ENCODE results near the gene ZBTB32. TPM values are rescaled to one million over a fixed set of nuclear protein-coding genes. Genes with fewer than 3 reads are reported as not detected.

Gene ZBTB32
- total RNA-seq, 2 experiments from 2014 or later, result 2.2 to 3.3 TPM

DNA sequence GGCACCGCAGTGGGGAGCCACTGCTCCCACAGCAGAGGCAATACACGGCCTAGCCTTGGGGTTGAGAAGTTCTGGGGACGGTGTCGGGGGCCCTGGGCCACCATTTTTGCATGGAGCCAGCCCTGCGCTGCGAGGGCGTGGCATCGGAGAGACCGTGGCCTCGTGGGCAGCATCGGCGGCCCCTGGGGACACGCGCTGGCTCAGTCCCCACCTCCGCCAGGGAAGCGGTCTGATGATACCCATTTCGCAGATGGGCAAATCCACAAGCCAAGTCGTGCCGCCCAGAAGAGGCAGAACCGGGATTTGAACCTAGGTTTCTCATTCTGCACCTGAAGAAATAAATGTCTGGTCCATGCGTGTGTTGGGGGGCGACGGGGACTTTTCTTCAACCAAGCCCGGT, 39.2 kb upstream of the ZBTB32 start:
- ChIA-PET CTCF (no interaction called here), POLR2A (no interaction called here)
- Mint-ChIP-seq H3K4me3 (no peak overlapping the region), H3K4me1 (ENCODE audit: low read depth) (no peaks in the 10 kb centered on the region), H3K9me3 (no peaks in the 10 kb centered on the region), H3K36me3 (ENCODE audit: low read depth) (peaks cover 34% of the 10 kb centered on the region), H3K27me3 (peaks cover 6% of the 10 kb centered on the region), H3K27ac (no peak overlapping the region)
- Histone ChIP-seq H3K27ac (ENCODE audit: low read depth in 1 of 2, low read length in 2 of 2) (no peak overlapping the region), H3K4me1 (ENCODE audit: insufficient read depth, low read length) (no peaks in the 10 kb centered on the region), H3K9me3 (ENCODE audit: control insufficient read depth in 1 of 2, insufficient read depth in 1 of 2, low read length in 2 of 2) (no peaks in the 10 kb centered on the region), H3K36me3 (ENCODE audit: insufficient read depth, low read length) (peaks cover 35% of the 10 kb centered on the region), H3K4me3 (ENCODE audit: low read length) (no peak overlapping the region), H3K27me3 (ENCODE audit: control insufficient read depth in 1 of 2, insufficient read depth in 2 of 2, low read length in 2 of 2) (peaks cover 4 to 6% of the 10 kb centered on the region in 2 experiments)
- TF ChIP-seq, protein P1, sequence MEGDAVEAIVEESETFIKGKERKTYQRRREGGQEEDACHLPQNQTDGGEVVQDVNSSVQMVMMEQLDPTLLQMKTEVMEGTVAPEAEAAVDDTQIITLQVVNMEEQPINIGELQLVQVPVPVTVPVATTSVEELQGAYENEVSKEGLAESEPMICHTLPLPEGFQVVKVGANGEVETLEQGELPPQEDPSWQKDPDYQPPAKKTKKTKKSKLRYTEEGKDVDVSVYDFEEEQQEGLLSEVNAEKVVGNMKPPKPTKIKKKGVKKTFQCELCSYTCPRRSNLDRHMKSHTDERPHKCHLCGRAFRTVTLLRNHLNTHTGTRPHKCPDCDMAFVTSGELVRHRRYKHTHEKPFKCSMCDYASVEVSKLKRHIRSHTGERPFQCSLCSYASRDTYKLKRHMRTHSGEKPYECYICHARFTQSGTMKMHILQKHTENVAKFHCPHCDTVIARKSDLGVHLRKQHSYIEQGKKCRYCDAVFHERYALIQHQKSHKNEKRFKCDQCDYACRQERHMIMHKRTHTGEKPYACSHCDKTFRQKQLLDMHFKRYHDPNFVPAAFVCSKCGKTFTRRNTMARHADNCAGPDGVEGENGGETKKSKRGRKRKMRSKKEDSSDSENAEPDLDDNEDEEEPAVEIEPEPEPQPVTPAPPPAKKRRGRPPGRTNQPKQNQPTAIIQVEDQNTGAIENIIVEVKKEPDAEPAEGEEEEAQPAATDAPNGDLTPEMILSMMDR (IDR thresholded peaks at IDR 0.05), result no peak
- ATAC-seq (ENCODE audit: poor library complexity) (no peak), DNase-seq (no peak)
- intact Hi-C loops (cut with DNase I, micrococcal nuclease), result no loop called here

DNA sequence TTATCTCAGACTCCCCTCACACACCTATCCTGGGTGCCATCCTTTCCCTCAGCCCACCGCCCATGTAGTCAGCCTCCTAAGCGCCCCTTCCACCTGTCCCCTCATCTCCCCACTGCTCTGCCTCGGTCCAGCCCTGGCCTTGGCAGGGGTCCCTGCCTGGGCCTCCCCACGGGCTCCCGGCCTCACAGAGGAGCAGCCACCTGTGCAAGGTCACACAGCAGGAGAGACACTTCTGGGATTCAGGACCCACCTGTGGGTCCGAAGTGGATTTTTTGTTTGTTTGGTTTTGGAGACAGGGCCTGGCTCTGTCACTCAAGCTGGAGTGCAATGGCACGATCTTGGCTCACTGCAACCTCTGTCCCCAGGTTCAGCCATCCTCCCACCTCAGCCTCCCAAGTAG, 38.8 kb upstream of the ZBTB32 start:
- POLR2A ChIA-PET, result no interaction called here
- intact Hi-C loops (cut with DNase I, micrococcal nuclease), result no loop called here
- Histone ChIP-seq H3K27me3 (ENCODE audit: control insufficient read depth in 1 of 2, insufficient read depth in 2 of 2, low read length in 2 of 2) (peaks cover 4 to 6% of the 10 kb centered on the region in 2 experiments), H3K4me1 (ENCODE audit: insufficient read depth, low read length) (no peaks in the 10 kb centered on the region), H3K27ac (ENCODE audit: low read depth in 1 of 2, low read length in 2 of 2) (no peak overlapping the region), H3K4me3 (ENCODE audit: low read length) (no peak overlapping the region), H3K9me3 (ENCODE audit: control insufficient read depth in 1 of 2, insufficient read depth in 1 of 2, low read length in 2 of 2) (no peaks in the 10 kb centered on the region), H3K36me3 (ENCODE audit: insufficient read depth, low read length) (peaks cover 32% of the 10 kb centered on the region)
- Mint-ChIP-seq H3K9me3 (no peaks in the 10 kb centered on the region), H3K27me3 (peaks cover 6% of the 10 kb centered on the region), H3K4me1 (ENCODE audit: low read depth) (no peaks in the 10 kb centered on the region), H3K36me3 (ENCODE audit: low read depth) (peaks cover 34% of the 10 kb centered on the region), H3K4me3 (no peak overlapping the region), H3K27ac (no peak overlapping the region)
- CTCF ChIA-PET, result no interaction called here
- ATAC-seq (ENCODE audit: poor library complexity), result no peak
- no peak for DNase-seq
- TF ChIP-seq, protein P1 (IDR thresholded peaks at IDR 0.05), result no peak

DNA sequence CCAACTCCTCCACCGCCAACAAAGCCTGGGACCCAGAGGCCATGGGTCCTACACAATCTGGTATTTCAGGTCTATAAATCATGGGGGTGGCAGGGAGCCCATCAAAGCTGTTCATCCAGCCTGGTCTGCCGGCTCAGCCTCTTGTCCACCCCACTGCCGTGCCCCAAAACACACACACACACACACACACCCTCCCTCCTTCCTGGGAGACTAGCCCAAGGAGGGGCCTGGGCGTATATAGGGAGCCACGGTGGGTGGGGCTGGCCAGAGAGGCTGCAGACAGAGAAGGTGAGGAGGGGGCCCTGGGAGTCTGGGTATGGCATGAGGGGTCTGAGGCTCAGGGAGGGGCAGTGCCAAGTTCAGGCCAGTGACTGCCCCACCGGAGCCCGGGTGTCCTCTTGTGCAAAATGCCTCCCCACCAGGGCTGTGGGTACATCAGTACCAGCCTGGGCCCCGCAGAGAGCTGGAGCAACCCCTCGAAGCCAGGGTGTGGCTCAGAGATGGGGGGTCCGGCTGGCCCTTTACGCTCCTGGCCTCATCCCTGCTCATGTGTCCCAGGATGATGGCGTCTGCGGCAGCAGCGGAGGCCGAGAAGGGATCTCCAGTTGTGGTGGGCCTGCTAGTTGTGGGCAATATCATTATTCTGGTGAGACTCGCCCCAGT, 38.0 kb upstream of the ZBTB32 start, which contains the start of gene UPK1A:
TSS of gene UPK1A (plus strand) at position 267 of the 663 bp plus-strand sequence. CDS start at position 563, 296 bp downstream.
- intact Hi-C loops (cut with DNase I, micrococcal nuclease), result no loop called here
- no peak for ATAC-seq (ENCODE audit: poor library complexity)
- ChIA-PET POLR2A (no interaction called here), CTCF (no interaction called here)
- Histone ChIP-seq H3K27me3 (ENCODE audit: control insufficient read depth in 1 of 2, insufficient read depth in 2 of 2, low read length in 2 of 2) (peaks cover 4 to 6% of the 10 kb centered on the region in 2 experiments), H3K4me1 (ENCODE audit: insufficient read depth, low read length) (no peaks in the 10 kb centered on the region), H3K9me3 (ENCODE audit: control insufficient read depth in 1 of 2, insufficient read depth in 1 of 2, low read length in 2 of 2) (no peaks in the 10 kb centered on the region), H3K36me3 (ENCODE audit: insufficient read depth, low read length) (peaks cover 24% of the 10 kb centered on the region), H3K27ac (ENCODE audit: low read depth in 1 of 2, low read length in 2 of 2) (no peak within 1 kb of the TSS), H3K4me3 (ENCODE audit: low read length) (no peak within 1 kb of the TSS)
- H3K9me3 Mint-ChIP-seq, result no peaks in the 10 kb centered on the region
- DNase-seq, result no peak
- no peak within 1 kb of the TSS for H3K4me3 Mint-ChIP-seq
- no peak within 1 kb of the TSS for H3K27ac Mint-ChIP-seq
- TF ChIP-seq, protein P1 (IDR thresholded peaks at IDR 0.05), result no peak
- H3K27me3 Mint-ChIP-seq, result peaks cover 6% of the 10 kb centered on the region
- H3K4me1 Mint-ChIP-seq (ENCODE audit: low read depth), result no peaks in the 10 kb centered on the region
- peaks cover 30% of the 10 kb centered on the region for H3K36me3 Mint-ChIP-seq (ENCODE audit: low read depth)

Measured in CD4-positive, alpha-beta T cell (primary cell).